ENCODE results near the gene TRIP4. TPM values are rescaled to one million over a fixed set of nuclear protein-coding genes. Genes with fewer than 3 reads are reported as not detected.
A peak's percentile ranks its signal among the peaks of the same experiment; 100 is the strongest.
"Not testable (repeated sequence)": the region's sequence is repeated elsewhere in the genome, so short reads cannot be mapped to it uniquely, and the experiment has no call there.

Gene TRIP4
- total and polyA plus RNA-seq, 2 donors (not counting 1 experiment from before 2014, with no cell fraction given): 13.9 to 30.2 TPM

- Histone ChIP-seq H4K20me1 (ENCODE audit: control insufficient read depth, extremely low read depth, insufficient read depth, low read length) (no peaks in the 10 kb centered on the region), H2AFZ (ENCODE audit: low read length) (no peak overlapping the region), H3K79me2 (ENCODE audit: control insufficient read depth, insufficient read depth, low read length) (peaks cover 1% of the 10 kb centered on the region), H3K27me3 (ENCODE audit: control insufficient read depth, insufficient read depth, low read length) (no peaks in the 10 kb centered on the region), H3K9me3 (ENCODE audit: control insufficient read depth, insufficient read depth, low read depth, low read length) (no peaks in the 10 kb centered on the region), H3K36me3 (ENCODE audit: control insufficient read depth, insufficient read depth, low read length) (no peaks in the 10 kb centered on the region), H3K9ac (ENCODE audit: insufficient read depth, low read length) (no peak overlapping the region), H3K4me1 (ENCODE audit: control insufficient read depth, extremely low read depth, insufficient read depth, low read length) (no peaks in the 10 kb centered on the region), H3K27ac (ENCODE audit: insufficient read depth, low read length) (no peak overlapping the region), H3K4me3 (replicated peaks in 1 of 4; ENCODE audit: control extremely low read depth in 1 of 4, insufficient read depth in 1 of 4, low read depth in 3 of 4, low read length in 4 of 4) (no peak overlapping the region), H3K4me2 (ENCODE audit: extremely low read depth, insufficient read depth, low read length) (no peak overlapping the region)
- TF ChIP-seq EZH2 (IDR thresholded peaks at IDR 0.05; ENCODE audit: low read length, missing control alignments) (no peak), CTCF (conservative IDR thresholded peaks at IDR 0.05 in 1 of 2, IDR thresholded peaks at IDR 0.05 in 1 of 2; ENCODE audit: low read depth in 1 of 2, low read length in 2 of 2) (no peak)
- no peak for DNase-seq (ENCODE audit: low read depth in 2 of 2)
Measured at GRCh38 chr15:64373360-64373759, 14.3 kb upstream of the TRIP4 start.

- H3K27ac ChIP-seq (ENCODE audit: insufficient read depth, low read length): peak overlapping the region; percentile 22
- H3K27me3 ChIP-seq (ENCODE audit: control insufficient read depth, insufficient read depth, low read length): no peaks in the 10 kb centered on the region
- H3K4me2 ChIP-seq (ENCODE audit: extremely low read depth, insufficient read depth, low read length): peak overlapping the region; percentile 57
- peak overlapping the region; percentile 7 for H2AFZ ChIP-seq (ENCODE audit: low read length)
- H3K4me1 ChIP-seq (ENCODE audit: control insufficient read depth, extremely low read depth, insufficient read depth, low read length): peaks cover 3% of the 10 kb centered on the region
- H3K79me2 ChIP-seq (ENCODE audit: control insufficient read depth, insufficient read depth, low read length): peaks cover 19% of the 10 kb centered on the region
- H3K4me3 ChIP-seq (replicated peaks in 1 of 4; ENCODE audit: control extremely low read depth in 1 of 4, insufficient read depth in 1 of 4, low read depth in 3 of 4, low read length in 4 of 4): peak overlapping the region; percentile 8 to 39 (median 32)
- no peaks in the 10 kb centered on the region for H4K20me1 ChIP-seq (ENCODE audit: control insufficient read depth, extremely low read depth, insufficient read depth, low read length)
- peak in 1 of 2 donors; percentile 7 for DNase-seq (ENCODE audit: low read depth in 2 of 2)
- H3K36me3 ChIP-seq (ENCODE audit: control insufficient read depth, insufficient read depth, low read length): no peaks in the 10 kb centered on the region
- TF ChIP-seq EZH2 (IDR thresholded peaks at IDR 0.05; ENCODE audit: low read length, missing control alignments) (no peak), CTCF (conservative IDR thresholded peaks at IDR 0.05 in 1 of 2, IDR thresholded peaks at IDR 0.05 in 1 of 2; ENCODE audit: low read depth in 1 of 2, low read length in 2 of 2) (no peak)
- H3K9ac ChIP-seq (ENCODE audit: insufficient read depth, low read length): no peak overlapping the region
- H3K9me3 ChIP-seq (ENCODE audit: control insufficient read depth, insufficient read depth, low read depth, low read length): no peaks in the 10 kb centered on the region
Measured at GRCh38 chr15:64379216-64379960, 8.2 kb upstream of the TRIP4 start.

GRCh38 chr15:64380130-64380870, 7.3 kb upstream of the TRIP4 start:
- not testable (repeated sequence) for H3K36me3 ChIP-seq (ENCODE audit: control insufficient read depth, insufficient read depth, low read length); H4K20me1 ChIP-seq (ENCODE audit: control insufficient read depth, extremely low read depth, insufficient read depth, low read length); H3K4me1 ChIP-seq (ENCODE audit: control insufficient read depth, extremely low read depth, insufficient read depth, low read length); H3K9me3 ChIP-seq (ENCODE audit: control insufficient read depth, insufficient read depth, low read depth, low read length); H3K27me3 ChIP-seq (ENCODE audit: control insufficient read depth, insufficient read depth, low read length); H3K9ac ChIP-seq (ENCODE audit: insufficient read depth, low read length); DNase-seq (ENCODE audit: low read depth in 2 of 2)
- H3K27ac ChIP-seq (ENCODE audit: insufficient read depth, low read length): peak overlapping the region; percentile 55
- H3K4me2 ChIP-seq (ENCODE audit: extremely low read depth, insufficient read depth, low read length): peak overlapping the region; percentile 57
- H3K4me3 ChIP-seq (replicated peaks in 1 of 4; ENCODE audit: control extremely low read depth in 1 of 4, insufficient read depth in 1 of 4, low read depth in 3 of 4, low read length in 4 of 4): peak overlapping the region; percentile 55 to 67 (median 60)
- H2AFZ ChIP-seq (ENCODE audit: low read length): peak overlapping the region; percentile 48
- H3K79me2 ChIP-seq (ENCODE audit: control insufficient read depth, insufficient read depth, low read length): peaks cover 19% of the 10 kb centered on the region

All from fibroblast of lung (primary cell).